ENCODE results near the gene OTOGL. TPM values are rescaled to one million over a fixed set of nuclear protein-coding genes. Genes with fewer than 3 reads are reported as not detected.
"Not testable (repeated sequence)": the region's sequence is repeated elsewhere in the genome, so short reads cannot be mapped to it uniquely, and the experiment has no call there.

OTOGL gene
- total RNA-seq, 1 donor from 2014 or later, result 0.27 TPM

- H3K4me3 Mint-ChIP-seq, result no peak overlapping the region
- TF ChIP-seq CTCF (conservative IDR thresholded peaks at IDR 0.05), result no peak
These were observed 40.8 kb upstream of the OTOGL start for GRCh38 chr12:80058586-80058985.

GRCh38 chr12:80059102-80059501 is 40.2 kb upstream of the OTOGL start:
- Mint-ChIP-seq H3K36me3 (no peaks in the 10 kb centered on the region), H3K4me3 (no peak overlapping the region), H3K27ac (no peak overlapping the region), H3K27me3 (peaks cover 3% of the 10 kb centered on the region), H3K9me3 (no peaks in the 10 kb centered on the region), H3K4me1 (ENCODE audit: unreplicated experiment) (no peaks in the 10 kb centered on the region)
- no peak for DNase-seq (ENCODE audit: extremely low spot score, unreplicated experiment)
- TF ChIP-seq CTCF (conservative IDR thresholded peaks at IDR 0.05), result no peak

More at GRCh38 chr12:80058586-80058985, 40.8 kb upstream of the OTOGL start:
- Mint-ChIP-seq H3K4me1 (ENCODE audit: unreplicated experiment) (no peaks in the 10 kb centered on the region), H3K36me3 (no peaks in the 10 kb centered on the region), H3K27ac (no peak overlapping the region), H3K27me3 (peaks cover 3% of the 10 kb centered on the region), H3K9me3 (no peaks in the 10 kb centered on the region)
- no peak for DNase-seq (ENCODE audit: extremely low spot score, unreplicated experiment)

GRCh38 chr12:80059875-80060274 is 39.5 kb upstream of the OTOGL start:
- no peak for TF ChIP-seq CTCF (conservative IDR thresholded peaks at IDR 0.05)
- no peak overlapping the region for H3K27ac Mint-ChIP-seq
- no peaks in the 10 kb centered on the region for H3K36me3 Mint-ChIP-seq
- no peak overlapping the region for H3K4me3 Mint-ChIP-seq
- H3K9me3 Mint-ChIP-seq, result no peaks in the 10 kb centered on the region
- peaks cover 3% of the 10 kb centered on the region for H3K27me3 Mint-ChIP-seq
- no peaks in the 10 kb centered on the region for H3K4me1 Mint-ChIP-seq (ENCODE audit: unreplicated experiment)
- no peak for DNase-seq (ENCODE audit: extremely low spot score, unreplicated experiment)

- DNase-seq (ENCODE audit: extremely low spot score, unreplicated experiment), result no peak
- H3K36me3 Mint-ChIP-seq, result no peaks in the 10 kb centered on the region
- H3K4me3 Mint-ChIP-seq, result no peak overlapping the region
- H3K9me3 Mint-ChIP-seq, result no peaks in the 10 kb centered on the region
- H3K27me3 Mint-ChIP-seq, result peaks cover 3% of the 10 kb centered on the region
- H3K4me1 Mint-ChIP-seq (ENCODE audit: unreplicated experiment), result no peaks in the 10 kb centered on the region
- H3K27ac Mint-ChIP-seq, result no peak overlapping the region
- no peak for TF ChIP-seq CTCF (conservative IDR thresholded peaks at IDR 0.05)
These were observed 35.1 kb upstream of the OTOGL start for GRCh38 chr12:80064269-80064668.

GRCh38 chr12:80064951-80065350 is 34.4 kb upstream of the OTOGL start:
- Mint-ChIP-seq H3K27me3 (peaks cover 2% of the 10 kb centered on the region), H3K9me3 (no peaks in the 10 kb centered on the region), H3K4me3 (no peak overlapping the region), H3K36me3 (no peaks in the 10 kb centered on the region), H3K4me1 (ENCODE audit: unreplicated experiment) (no peaks in the 10 kb centered on the region), H3K27ac (no peak overlapping the region)
- no peak for DNase-seq (ENCODE audit: extremely low spot score, unreplicated experiment)
- TF ChIP-seq CTCF (conservative IDR thresholded peaks at IDR 0.05), result no peak

- H3K4me1 Mint-ChIP-seq (ENCODE audit: unreplicated experiment), result no peaks in the 10 kb centered on the region
- no peaks in the 10 kb centered on the region for H3K9me3 Mint-ChIP-seq
- TF ChIP-seq CTCF (conservative IDR thresholded peaks at IDR 0.05), result no peak
- no peak for DNase-seq (ENCODE audit: extremely low spot score, unreplicated experiment)
- H3K27ac Mint-ChIP-seq, result no peak overlapping the region
- H3K36me3 Mint-ChIP-seq, result no peaks in the 10 kb centered on the region
- no peak overlapping the region for H3K4me3 Mint-ChIP-seq
- H3K27me3 Mint-ChIP-seq, result no peaks in the 10 kb centered on the region
These were observed 31.2 kb upstream of the OTOGL start for GRCh38 chr12:80068173-80068572.

- H3K4me3 Mint-ChIP-seq; H3K27ac Mint-ChIP-seq; H3K36me3 Mint-ChIP-seq; H3K4me1 Mint-ChIP-seq (ENCODE audit: unreplicated experiment); DNase-seq (ENCODE audit: extremely low spot score, unreplicated experiment); H3K27me3 Mint-ChIP-seq: not testable (repeated sequence)
- peaks cover 16% of the 10 kb centered on the region for H3K9me3 Mint-ChIP-seq
These were observed 15.3 kb upstream of the OTOGL start for GRCh38 chr12:80083892-80084614.

Measured in type B pancreatic cell (in vitro differentiated cells).